ENCODE results near the gene ELF3.

Gene ELF3

Small RNA genes lying within 50 kb of the gene (small RNA-seq; reads per million reads assigned to genes)
- gene AL691482.1: 0 reads per million in 2 experiments
- gene AL691482.2: 0 reads per million in 2 experiments
- 0.03 to 0.04 reads per million in 2 experiments for gene MIR6740
- gene RF00156: 0.03 to 0.04 reads per million in 2 experiments
